Stimulated activated naive CD8-positive, alpha-beta T cell treated with anti-CD3 and anti-CD28 coated beads, Interleukin-15, Interleukin-2, amounts not matched to agents 100 U/mL and 50 U/mL, for 24 hours (primary cell): ENCODE measurements around the gene TXNDC2.
"Not testable (repeated sequence)": the region's sequence is repeated elsewhere in the genome, so short reads cannot be mapped to it uniquely, and the experiment has no call there.

Source experiments
- ATAC-seq: fragments of 150-1000 bp; cut with Tn5 transposase; one replicate; pipeline ENCODE4 v1.10.0; 2021
- DNase-seq: peaks from one replicate; pipeline ENCODE4 v3.0.0; 2021

TXNDC2 gene

DNA sequence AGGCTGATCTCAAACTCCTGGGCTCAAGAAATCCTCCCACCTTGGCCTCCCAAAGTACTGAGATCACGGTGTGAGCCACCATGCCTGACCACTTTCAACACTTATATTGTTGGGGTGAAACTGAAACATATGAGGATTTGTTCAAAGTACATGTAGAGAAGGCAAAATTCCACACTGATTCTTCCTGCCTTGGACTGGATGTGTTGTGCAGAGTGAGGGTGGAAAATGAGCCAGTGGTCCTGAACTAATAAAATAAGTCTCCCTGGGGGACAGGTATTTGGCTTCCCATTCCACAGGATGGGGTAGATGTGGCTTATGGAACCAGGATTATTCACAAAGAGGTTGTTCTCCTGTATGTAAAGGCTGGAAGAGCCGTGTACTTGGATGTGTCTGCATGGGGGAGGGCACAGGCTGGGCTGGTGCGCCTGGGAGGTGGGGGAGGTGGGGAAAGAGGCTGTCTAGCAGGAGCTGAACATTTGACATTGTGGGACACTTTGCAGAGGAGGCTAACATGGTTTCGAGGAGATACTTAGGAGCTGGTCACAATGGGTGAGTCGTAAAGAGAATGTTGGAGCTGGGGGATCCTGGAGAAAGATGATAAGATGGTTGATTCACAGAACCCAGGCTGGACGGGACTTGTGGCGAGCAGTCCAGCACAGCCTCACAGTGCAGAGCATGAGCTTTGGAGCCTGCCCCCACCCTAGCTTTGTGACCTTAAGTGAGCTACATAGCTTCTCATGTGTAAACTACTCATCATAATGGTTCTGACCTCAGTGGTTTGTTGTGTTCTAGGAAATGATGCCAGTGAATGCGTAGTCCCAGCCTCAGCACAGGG lies at the start of gene TXNDC2:
Gene TXNDC2, plus strand, starts transcription at position 804 of the 835 bp plus-strand sequence. CDS start 708 bp downstream, outside the sequence.
- DNase-seq (no peak), ATAC-seq (peak; percentile 57)

- ATAC-seq, result no peak
Observed at GRCh38 chr18:9838144-9838877, 47.5 kb upstream of the TXNDC2 start.

DNA sequence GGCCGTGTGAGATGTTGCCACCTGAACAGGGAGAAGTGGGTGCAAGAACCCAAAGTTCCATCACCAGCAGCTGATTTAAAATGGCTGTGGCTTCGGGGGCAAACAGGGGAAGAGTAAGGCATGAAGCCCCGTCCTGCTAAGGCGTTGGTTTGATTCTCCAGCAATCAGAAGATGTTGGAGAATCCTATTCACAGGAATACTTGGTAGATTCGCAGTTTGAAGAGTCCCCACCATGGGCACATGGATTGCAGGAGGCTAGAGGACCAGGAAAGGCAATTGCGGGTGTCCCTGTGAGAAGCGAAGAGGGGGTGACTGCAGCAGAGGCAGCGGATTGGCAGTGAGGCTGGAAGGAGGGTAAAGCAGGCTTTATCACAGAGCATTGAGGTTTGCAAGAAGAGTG lies 46.6 kb upstream of the TXNDC2 start:
- ATAC-seq, result no peak
- DNase-seq, result no peak

More at GRCh38 chr18:9838144-9838877, 47.5 kb upstream of the TXNDC2 start:
- no peak for DNase-seq

DNA sequence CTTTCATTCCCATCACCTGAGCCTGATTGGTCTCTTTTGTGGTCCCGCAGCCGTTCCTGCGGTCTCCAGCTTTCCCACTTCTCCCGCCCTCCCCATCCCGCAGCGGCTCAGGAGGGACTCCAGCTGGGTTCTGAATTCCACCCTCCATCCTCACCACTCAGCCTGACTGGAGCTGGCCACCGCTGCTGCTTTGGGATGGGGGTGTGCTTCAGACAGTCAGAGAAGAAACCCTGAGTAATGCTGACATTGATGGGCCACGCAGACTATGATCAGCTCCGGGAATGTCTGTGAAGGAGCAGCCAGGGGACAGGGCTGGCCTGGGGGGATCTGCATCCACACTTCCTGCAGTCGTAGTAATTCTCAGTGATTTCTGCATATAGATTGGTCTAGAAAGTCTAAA lies 45.9 kb upstream of the TXNDC2 start:
- ATAC-seq, result no peak
- no peak for DNase-seq

- ATAC-seq (no peak), DNase-seq (no peak)
Observed at GRCh38 chr18:9841752-9842151, 44.0 kb upstream of the TXNDC2 start.

- DNase-seq, result no peak
- no peak for ATAC-seq
Observed at GRCh38 chr18:9842448-9842847, 43.3 kb upstream of the TXNDC2 start.

DNA sequence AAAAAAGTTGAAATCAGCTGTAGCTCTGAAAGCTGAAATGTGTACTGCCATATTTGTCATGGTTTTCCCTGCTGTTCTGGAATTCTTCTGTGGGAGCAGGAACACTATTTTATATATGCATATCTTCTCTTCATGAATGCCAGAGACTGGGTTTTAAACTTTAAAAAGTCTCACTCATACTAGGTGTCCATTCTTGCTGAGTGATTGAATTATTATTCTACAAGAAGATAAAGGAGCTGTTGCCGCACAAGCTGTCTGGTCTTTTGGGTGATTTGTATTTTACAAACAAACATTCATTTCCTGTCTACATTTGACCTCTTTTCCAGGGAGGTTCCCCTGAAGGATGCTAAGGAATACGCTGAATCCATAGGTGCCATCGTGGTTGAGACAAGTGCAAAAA lies 40.5 kb upstream of the TXNDC2 start:
- ATAC-seq, result no peak

GRCh38 chr18:9846162-9846925 lies 39.4 kb upstream of the TXNDC2 start:
- no peak for DNase-seq
- ATAC-seq, result no peak

More for the DNA sequence above, 40.5 kb upstream of the TXNDC2 start:
- no peak for DNase-seq

DNA sequence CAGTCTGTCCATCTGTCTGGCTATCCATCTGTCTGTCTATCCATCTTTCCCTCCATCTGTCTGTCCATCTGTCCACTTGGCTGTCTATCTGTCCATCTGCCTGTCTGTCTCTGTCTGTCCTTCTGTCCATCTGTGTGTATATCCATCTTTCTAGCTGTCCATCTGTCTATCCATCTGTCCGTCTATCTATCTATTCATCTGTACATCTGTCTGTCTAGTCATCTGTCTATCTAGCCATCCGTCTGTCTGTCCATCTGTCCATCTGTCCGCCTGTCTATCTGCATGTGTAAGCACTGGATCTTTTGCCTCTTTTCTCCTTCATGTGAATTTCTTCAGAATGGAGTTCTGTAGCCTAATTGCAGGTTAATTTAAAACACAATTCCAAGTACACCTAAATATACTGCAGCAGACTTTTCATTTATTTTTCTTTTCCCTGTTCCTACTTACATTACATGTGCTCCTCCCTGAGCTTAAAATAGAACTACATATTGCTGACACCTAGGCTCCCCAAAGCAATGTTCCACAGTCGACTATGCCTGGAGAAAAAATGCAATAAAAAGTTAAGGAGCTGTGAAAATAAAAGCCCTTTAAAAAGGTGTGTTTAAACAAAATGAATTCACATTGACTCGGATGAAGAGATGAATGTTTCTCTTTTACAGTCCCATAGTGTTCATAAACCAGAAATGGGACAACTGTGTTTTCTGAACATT lies 37.4 kb upstream of the TXNDC2 start:
- DNase-seq, result no peak
- no peak for ATAC-seq

DNA sequence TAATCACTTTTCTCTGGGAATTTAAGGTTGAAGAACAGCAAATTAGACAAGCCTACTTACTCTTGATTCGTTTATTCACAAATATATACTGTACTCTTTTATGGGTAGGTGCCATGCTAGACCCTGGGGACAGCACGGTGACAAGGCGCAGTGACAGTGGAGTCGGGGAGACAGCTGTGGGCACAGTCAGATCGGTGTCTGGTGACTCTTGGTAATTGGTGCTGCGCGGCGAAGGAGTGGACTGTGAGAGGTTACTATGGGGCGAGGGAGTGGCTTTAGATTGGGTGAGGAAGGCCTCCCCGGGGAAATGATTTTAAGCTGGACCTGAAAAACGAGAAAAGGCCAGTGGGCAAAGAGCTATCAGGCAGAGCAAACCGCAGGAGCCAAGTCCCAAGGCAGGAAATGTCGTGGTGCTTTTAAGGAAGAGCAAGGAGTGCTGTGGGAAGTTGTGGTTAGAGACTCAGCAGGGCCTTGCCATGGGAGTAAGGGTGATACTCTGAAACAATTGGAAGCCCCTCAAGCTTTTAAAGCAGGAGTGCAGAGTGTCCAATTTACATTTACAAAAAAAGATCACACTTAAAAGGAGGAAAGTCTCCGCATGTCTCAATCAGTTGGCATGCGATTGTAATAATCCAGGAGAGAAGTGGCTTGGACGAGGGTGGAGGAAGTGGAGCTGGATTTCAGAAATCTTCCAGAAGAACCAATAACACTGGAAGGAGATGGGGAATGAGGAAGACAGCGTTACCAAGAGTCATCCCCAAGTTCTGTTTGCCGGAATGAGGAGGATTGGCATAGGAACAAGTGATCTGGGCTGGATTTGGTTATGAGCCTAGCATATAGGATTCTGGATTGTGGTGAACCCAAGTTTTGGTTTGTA lies 36.1 kb upstream of the TXNDC2 start:
- DNase-seq, result no peak
- no peak for ATAC-seq

DNA sequence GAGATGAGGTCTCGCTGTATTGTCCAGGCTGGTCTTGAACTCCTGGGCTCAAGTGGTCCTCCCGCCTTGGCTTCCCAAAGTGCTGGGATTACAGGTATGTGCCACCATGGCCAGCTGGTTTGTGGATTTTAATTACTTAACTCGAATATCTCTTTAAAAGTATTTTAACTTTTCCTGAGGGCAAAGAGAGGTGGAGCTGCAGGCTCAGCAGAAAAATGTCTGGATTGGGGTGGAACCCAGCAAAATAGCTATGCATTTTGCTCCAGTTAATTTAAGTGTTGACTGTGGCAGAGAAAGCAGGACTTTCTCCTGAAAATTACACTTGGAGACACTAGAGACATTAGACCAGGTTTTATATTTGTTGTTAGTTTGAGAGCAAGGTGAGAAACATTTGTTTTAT lies 35.5 kb upstream of the TXNDC2 start:
- no peak for DNase-seq
- ATAC-seq, result no peak

- no peak for DNase-seq
Observed at GRCh38 chr18:9851511-9851910, 34.3 kb upstream of the TXNDC2 start.

GRCh38 chr18:9852266-9853081 lies 33.3 kb upstream of the TXNDC2 start:
- no peak for ATAC-seq
- no peak for DNase-seq

More at GRCh38 chr18:9851511-9851910, 34.3 kb upstream of the TXNDC2 start:
- ATAC-seq, result no peak

GRCh38 chr18:9854801-9855676 lies 30.7 kb upstream of the TXNDC2 start:
- no peak for DNase-seq
- no peak for ATAC-seq

DNA sequence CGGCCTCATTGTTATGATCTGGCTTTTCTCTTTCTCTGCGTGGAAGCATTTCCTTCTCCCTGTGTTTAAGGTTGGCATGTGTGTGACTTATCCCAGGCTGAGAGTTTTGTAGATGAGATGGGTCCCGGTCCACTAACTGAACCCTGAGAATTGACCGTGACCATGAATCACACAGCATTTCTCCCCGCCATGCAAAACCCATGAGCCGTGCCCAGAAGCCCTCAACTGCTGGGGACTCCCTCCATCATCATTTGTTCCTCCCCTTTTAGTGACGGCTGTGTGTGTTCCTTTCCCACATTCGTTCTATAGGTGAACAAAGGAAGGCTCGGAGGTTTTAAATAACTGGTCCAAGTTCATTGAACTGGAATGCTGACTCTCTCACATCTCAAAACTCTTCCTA lies 30.1 kb upstream of the TXNDC2 start:
- DNase-seq (no peak), ATAC-seq (no peak)

DNA sequence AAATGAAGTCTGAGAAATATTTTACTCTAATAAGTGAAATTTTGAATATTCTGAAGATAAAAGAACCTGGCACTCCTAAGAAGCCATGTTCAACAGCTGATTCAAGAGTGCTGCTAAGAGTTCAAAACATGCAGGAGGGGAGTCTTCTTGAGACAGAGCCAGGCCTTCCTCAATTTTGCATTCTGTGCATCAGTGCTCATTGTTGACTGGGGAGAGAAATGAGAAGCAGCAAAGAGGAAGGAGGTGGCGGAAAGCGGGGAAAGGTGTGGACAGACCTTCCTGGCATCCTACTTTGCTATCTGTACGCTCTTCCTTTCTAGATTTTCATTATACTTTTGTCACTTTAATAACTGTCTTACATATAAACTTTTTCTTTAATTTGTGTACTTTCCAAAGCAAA lies 29.7 kb upstream of the TXNDC2 start:
- no peak for DNase-seq
- no peak for ATAC-seq

DNA sequence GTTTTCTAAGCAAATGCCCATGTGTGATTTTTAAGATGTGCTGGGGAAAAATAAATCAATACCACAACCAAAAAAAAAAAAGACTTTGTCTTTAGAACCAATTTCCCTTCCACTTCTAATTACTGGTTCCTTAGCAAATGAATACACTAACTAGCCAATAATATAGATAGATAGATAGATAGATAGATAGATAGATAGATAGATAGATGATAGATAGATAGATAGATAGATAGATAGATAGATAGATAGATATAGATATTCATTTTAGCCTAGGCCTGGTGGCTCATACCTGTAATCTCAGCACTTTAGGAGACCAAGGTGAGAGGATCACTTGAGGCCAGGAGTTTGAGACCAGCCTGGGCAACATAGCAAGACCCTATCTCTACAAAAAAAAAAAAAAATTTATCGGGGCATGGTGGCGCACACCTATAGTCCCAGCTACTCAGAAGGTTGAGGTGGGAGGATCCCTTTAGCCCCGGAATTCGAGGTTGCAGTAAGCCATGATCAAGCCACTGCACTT lies 28.2 kb upstream of the TXNDC2 start:
- not testable (repeated sequence) for DNase-seq, ATAC-seq

DNA sequence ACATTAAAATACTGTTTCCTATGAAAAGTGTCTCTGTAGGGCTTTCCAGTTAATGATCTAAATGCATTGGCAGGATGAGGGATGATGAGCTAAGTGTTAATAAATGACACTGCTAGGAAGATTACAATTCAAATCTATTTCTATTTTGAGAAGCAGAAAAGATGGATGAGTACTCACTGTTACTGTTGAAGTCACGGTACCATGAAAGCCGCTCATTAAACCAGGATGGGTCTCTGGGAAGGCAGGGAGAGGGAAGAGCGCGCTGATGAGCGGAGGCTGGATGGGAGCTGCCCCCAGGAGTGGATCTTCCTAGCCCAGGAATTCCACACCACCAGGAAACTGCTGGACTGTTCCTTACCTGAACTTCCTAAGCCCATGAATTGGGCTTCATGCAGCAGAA lies 27.1 kb upstream of the TXNDC2 start:
- DNase-seq (no peak), ATAC-seq (no peak)

DNA sequence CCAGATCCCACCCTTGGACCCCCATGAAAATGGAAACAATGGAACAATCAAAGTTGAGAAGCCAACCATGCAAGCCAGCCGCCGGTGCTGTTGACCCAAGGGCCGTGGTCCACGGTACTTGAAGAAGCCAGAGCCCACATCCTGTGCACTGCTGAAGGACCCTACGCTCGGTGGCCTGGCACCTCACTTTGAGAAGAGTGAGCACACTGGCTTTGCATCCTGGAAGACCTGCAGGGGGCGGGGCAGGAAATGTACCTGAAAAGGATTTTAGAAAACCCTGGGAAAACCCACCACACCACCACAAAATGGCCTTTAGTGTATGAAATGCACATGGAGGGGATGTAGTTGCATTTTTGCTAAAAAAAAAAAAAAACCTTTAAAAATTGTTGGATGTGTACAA lies 26.5 kb upstream of the TXNDC2 start:
- DNase-seq, result no peak
- no peak for ATAC-seq
